ENCODE data around the gene INVS.

- TF ChIP-seq GATA3 (IDR thresholded peaks at IDR 0.05; ENCODE audit: low read depth, low read length) = no peak
- TF ChIP-seq GATA2 (IDR thresholded peaks at IDR 0.05; ENCODE audit: low read depth, low read length) = no peak
These were observed 13.8 kb downstream of the INVS start for GRCh38 chr9:100112677-100113336.
